Stimulated activated CD8-positive, alpha-beta memory T cell treated with anti-CD3 and anti-CD28 coated beads, Interleukin-15, amount 100 ng/mL, for 4 hours (primary cell): ENCODE measurements around the gene WDR5B.

Experiments used
- DNase-seq, 2 donors: peaks; one replicate each; pipeline ENCODE4 v3.0.0-alpha.2; 2020; ENCODE audit warnings: low read depth in 2 of 2

WDR5B gene

GRCh38 chr3:122409446-122409845, 6.4 kb downstream of the WDR5B start:
- no peak for DNase-seq

GRCh38 chr3:122407946-122408345, 7.9 kb downstream of the WDR5B start:
- no peak for DNase-seq

- DNase-seq, result no peak
Observed at GRCh38 chr3:122406198-122406597, 9.7 kb downstream of the WDR5B start.

GRCh38 chr3:122405015-122405414, 10.8 kb downstream of the WDR5B start:
- no peak for DNase-seq

GRCh38 chr3:122403489-122403888, 12.4 kb downstream of the WDR5B start:
- no peak for DNase-seq

- no peak for DNase-seq
Observed at GRCh38 chr3:122398920-122399319, 16.9 kb downstream of the WDR5B start.

- no peak for DNase-seq
Observed at GRCh38 chr3:122397201-122397600, 18.7 kb downstream of the WDR5B start.

- DNase-seq, result no peak
Observed at GRCh38 chr3:122396511-122396910, 19.4 kb downstream of the WDR5B start.

- no peak for DNase-seq
Observed at GRCh38 chr3:122395582-122395981, 20.3 kb downstream of the WDR5B start.

- DNase-seq, result no peak
Observed at GRCh38 chr3:122394173-122394572, 21.7 kb downstream of the WDR5B start.

- DNase-seq, result no peak
Observed at GRCh38 chr3:122392868-122393844, 22.7 kb downstream of the WDR5B start.

GRCh38 chr3:122391681-122392446, 24.0 kb downstream of the WDR5B start:
- no peak for DNase-seq

- DNase-seq, result no peak
Observed at GRCh38 chr3:122390665-122391064, 25.2 kb downstream of the WDR5B start.

- no peak for DNase-seq
Observed at GRCh38 chr3:122389892-122390291, 26.0 kb downstream of the WDR5B start.

- no peak for DNase-seq
Observed at GRCh38 chr3:122389197-122389596, 26.7 kb downstream of the WDR5B start.

GRCh38 chr3:122387709-122388108, 28.2 kb downstream of the WDR5B start:
- no peak for DNase-seq

GRCh38 chr3:122383771-122384697, 31.8 kb downstream of the WDR5B start, which contains the start of gene FAM162A:
TSS of gene FAM162A (plus strand) at chr3:122384182. CDS start at chr3:122384266, 84 bp downstream.
- peak; percentile 85 for DNase-seq

GRCh38 chr3:122382888-122383666, 32.8 kb downstream of the WDR5B start, which contains the start of gene MIX23:
TSS of gene MIX23 (minus strand) at chr3:122383231. CDS start at chr3:122383224, 7 bp downstream.
- peak; percentile 67 to 74 for DNase-seq

- no peak for DNase-seq
Observed at GRCh38 chr3:122377975-122378374, 37.9 kb downstream of the WDR5B start.

- no peak for DNase-seq
Observed at GRCh38 chr3:122374034-122374433, 41.8 kb downstream of the WDR5B start.

GRCh38 chr3:122366379-122366749, 49.5 kb downstream of the WDR5B start:
- no peak for DNase-seq
